K562 treated with DMSO at 1 percent for 4 hours (cell line): Measurements from ENCODE around the gene FPR3. TPM values are rescaled to one million over a fixed set of nuclear protein-coding genes. Genes with fewer than 3 reads are reported as not detected.

Experiments
- total RNA-seq: library from RNA; unstranded; fragments of 300-600 nt; gene quantifications from 2 replicates; pipeline ENCODE4 v1.2.3, GENCODE V29; 2022; ENCODE audit not compliant: insufficient read depth

FPR3 gene, protein sequence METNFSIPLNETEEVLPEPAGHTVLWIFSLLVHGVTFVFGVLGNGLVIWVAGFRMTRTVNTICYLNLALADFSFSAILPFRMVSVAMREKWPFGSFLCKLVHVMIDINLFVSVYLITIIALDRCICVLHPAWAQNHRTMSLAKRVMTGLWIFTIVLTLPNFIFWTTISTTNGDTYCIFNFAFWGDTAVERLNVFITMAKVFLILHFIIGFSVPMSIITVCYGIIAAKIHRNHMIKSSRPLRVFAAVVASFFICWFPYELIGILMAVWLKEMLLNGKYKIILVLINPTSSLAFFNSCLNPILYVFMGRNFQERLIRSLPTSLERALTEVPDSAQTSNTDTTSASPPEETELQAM
- total RNA-seq = 1.9 and 2.6 TPM in 2 replicates

DNA sequence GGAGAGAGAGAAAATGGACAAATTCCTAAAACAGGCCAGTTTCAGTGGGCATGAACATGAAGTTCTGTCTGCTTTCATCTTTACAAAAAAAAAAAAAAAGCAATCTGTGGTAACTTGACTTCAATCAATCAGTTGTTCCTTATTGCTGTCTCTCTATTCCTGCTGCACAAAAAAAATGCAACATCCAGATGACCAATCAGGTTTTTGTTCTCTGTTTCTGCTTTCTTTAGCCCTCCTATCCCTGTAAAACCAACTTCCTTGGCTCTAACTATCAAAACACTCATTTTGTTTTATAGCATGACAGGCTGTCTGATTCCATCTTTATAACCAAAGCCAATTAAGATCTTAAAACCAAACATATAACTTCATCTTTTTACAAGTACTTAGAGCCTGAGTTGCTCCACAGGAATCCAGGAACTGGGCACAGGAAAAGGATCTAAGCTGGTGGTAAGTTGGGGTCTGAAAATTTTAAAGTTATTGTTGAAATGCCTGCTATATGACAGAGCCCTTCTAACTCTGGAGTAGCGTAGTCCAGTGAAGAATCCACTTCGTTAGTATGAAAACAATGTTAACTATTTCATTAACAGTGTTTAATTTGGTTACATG lies at the start of gene FPR3:
TSS of gene FPR3 (plus strand) at position 273 of the 606 bp plus-strand sequence. CDS start 28,592 bp downstream, outside the sequence.

DNA sequence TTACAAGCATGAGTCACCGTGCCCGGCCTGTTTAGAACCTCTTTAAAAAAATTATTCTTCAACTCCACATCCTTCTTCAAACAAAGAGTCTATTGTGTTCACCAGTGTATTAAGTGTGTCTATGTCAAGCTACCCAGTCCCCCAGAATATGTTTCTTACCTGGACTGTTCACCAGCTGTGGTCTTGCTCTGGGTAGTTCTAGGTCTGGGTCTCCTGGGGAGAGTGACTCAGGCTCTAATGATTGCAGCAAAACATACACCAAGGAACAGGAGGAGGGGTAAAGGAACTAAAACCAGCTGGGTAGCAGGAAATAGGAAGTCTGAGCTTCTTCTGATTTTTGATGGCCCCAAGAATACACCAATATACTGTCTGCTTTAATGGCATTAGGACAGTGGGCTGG lies 43.3 kb upstream of the FPR3 start, which contains the start of gene FPR1:
TSS of gene FPR1 (minus strand) at position 224 of the 400 bp plus-strand sequence. CDS start 4,884 bp downstream, outside the sequence.

DNA sequence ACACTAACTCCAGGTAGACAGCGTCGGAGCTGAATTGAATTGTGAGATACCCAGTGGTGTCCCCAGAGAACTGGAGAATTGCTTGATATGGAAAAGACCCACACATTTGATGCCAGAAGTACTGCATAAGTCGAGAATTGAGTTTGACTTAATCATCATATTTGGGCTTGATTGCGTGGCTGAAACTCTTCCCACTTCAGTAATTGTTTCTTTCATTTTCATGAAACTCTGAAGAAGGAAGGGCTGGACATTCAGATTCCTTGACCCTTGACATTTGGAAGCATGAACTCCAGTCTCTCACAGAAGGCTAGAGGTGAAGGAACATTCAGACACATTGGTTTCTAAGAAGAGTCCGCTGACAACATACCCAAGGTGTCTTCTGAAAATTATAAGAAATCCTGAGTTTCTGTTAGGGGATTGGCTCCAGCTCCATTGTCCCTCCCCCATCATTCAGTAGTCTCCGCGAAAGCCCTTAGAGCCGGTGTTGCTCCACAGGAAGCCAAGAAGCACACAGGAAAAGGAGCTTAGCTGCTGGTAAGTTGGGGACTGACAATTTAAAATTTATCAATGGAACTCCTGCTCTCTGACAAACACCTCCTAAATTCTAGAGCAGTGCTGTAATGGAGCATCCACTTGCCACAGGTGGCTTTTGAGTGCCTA lies 34.1 kb upstream of the FPR3 start, which contains the start of gene FPR2:
TSS of gene FPR2 (plus strand) at position 484 of the 660 bp plus-strand sequence. CDS start 7,479 bp downstream, outside the sequence.

Other genes with a start within 250 kb of the FPR3 start
- gene ZNF175, start 223.9 kb upstream of the FPR3 start, total RNA-seq = 7.6 and 12.7 TPM in 2 replicates
- 0.92 TPM in 1 of 2 replicates, not detected in the other for gene SIGLEC5, start 164.8 kb upstream of the FPR3 start, total RNA-seq
- gene SIGLEC14, start 148.3 kb upstream of the FPR3 start, total RNA-seq = 0.58 TPM in 1 of 2 replicates, not detected in the other
- gene SPACA6, start 101.8 kb upstream of the FPR3 start, total RNA-seq = 12.2 and 13.2 TPM in 2 replicates
- gene HAS1, start 71.2 kb upstream of the FPR3 start, total RNA-seq = not detected in 2 replicates
- gene FPR1, start 43.3 kb upstream of the FPR3 start, total RNA-seq = 0.33 and 0.69 TPM in 2 replicates
- not detected in 2 replicates for gene FPR2, start 34.0 kb upstream of the FPR3 start, total RNA-seq
- gene ZNF577, start 92.8 kb downstream of the FPR3 start, total RNA-seq = 1.1 and 2.1 TPM in 2 replicates
- gene ZNF649, start 109.9 kb downstream of the FPR3 start, total RNA-seq = 1.8 and 4.0 TPM in 2 replicates
- gene ZNF613, start 132.3 kb downstream of the FPR3 start, total RNA-seq = 1.3 and 5.5 TPM in 2 replicates
- gene ZNF350, start 191.7 kb downstream of the FPR3 start, total RNA-seq = 0.69 and 2.5 TPM in 2 replicates
- 2.2 and 3.5 TPM in 2 replicates for gene ZNF615, start 213.1 kb downstream of the FPR3 start, total RNA-seq
- gene ZNF614, start 233.2 kb downstream of the FPR3 start, total RNA-seq = 3.1 and 5.0 TPM in 2 replicates